GM20000 (cell line): ENCODE results near the gene TTF1.

ENCODE experiments used
- DNase-seq: peaks from one replicate; pipeline ENCODE4 v3.0.0; 2012; ENCODE audit warnings: low spot score
- CTCF ChIP-seq: IDR thresholded peaks from 2 replicates; pipeline ENCODE4 v1.5.1; 2012; ENCODE audit warnings: mild to moderate bottlenecking, control low read depth; ENCODE audit errors: extremely low read depth, missing control alignments

TTF1 gene

GRCh38 chr9:132366481-132366880 lies 40.2 kb downstream of the TTF1 start:
- DNase-seq, result no peak
- no peak for TF ChIP-seq CTCF

GRCh38 chr9:132365986-132366385 lies 40.7 kb downstream of the TTF1 start:
- TF ChIP-seq CTCF, result no peak
- no peak for DNase-seq

DNA sequence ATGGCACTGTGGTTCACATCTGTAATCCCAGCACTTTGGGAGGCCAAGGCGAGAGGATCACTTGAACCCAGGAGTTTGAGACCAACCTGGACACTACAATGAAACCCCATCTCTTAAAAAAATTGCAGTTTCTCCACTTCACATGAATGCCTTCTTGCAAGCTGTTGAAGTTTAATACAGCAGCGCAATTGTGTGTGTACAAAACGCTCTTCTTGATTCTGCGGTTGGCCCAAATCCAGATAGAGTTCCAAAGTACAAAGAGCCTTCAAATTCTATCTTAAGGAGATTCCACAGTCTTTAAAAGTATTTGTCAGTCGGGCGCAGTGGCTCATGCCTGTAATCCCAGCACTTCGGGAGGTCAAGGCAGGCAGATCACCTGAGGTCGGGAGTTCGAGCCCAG lies 42.6 kb downstream of the TTF1 start:
- TF ChIP-seq CTCF, result no peak
- DNase-seq, result no peak

DNA sequence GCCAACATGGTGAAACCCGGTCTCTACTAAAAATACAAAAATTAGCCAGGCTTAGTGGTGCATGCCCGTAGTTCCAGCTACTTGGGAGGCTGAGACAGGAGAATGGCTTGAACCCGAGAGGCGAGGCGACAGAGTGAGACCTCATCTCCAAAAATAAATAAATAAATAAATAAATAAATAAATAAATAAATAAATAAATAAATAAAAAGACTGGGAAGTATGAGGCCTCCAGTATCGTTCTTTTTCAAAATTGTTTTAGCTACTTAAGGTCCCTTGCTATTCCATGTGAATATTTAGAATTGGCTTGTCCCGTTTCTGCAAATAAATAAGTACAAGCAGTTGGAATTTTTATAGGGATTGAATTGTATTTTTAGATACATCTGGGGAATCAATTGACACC lies 48.9 kb downstream of the TTF1 start:
- no peak for TF ChIP-seq CTCF
- no peak for DNase-seq

DNA sequence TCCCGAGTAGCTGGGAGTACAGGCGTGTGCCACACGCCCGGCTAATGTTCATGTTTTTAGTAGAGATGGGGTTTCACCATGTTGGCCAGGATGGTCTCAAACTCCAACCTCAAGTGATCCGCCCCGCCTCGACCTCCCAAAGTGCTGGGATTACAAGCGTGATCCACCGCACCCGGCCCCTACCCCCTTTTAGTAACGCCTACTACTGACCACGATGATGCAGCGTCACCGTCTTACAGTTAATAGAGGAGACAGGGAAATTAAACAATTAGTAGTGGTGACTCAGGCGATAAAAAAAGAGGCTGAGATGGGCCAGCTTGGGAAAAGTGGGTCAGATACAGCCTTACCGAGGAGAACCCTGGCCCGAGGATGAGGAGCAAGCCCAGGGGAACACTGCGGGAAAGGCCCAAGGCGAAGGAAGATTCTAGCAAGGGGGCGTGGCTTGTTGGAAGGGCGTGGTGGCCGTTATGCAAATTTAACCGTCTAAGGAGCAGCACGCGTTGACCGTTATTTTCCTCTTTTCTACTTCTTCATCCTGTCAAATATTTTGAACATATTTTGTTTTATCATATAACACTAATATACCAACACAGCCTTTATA lies 50.2 kb downstream of the TTF1 start:
- TF ChIP-seq CTCF, result no peak
- DNase-seq, result no peak

- DNase-seq, result peak; percentile 99
- no peak for TF ChIP-seq CTCF
These were observed 51.8 kb downstream of the TTF1 start, which contains the start of gene SETX for GRCh38 chr9:132354637-132355355. SETX (minus strand) TSS chr9:132354986; CDS start chr9:132349428, 5,558 bp downstream.

DNA sequence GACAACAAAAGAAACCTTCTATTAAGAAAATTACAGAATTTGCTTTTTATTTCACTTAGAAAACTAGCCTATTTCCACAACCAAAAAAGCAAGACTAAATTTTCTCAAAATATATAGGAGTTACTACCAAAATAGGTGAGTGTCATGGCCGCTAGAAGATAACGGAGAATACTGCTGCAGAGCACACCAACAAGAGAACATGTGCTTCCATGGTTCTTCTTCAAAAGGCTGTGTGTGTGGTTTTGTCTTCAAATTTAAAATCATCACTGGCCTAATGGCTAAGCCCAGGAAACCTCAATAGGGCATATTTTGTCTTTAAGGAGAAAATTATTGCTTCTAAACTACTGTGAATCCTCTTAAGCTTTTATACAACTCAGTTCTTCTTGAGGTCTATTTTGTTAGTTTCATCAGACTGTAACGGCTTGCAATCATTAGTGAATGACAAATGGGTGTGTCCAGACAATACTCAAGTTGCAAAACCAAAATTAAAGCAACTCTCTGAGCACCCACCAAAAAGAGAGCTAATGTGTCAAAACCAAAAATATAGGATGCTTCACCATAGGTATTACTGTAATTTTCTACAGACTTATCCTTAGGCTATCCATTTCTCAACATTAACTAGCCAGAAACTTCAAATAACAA lies 55.1 kb downstream of the TTF1 start:
- TF ChIP-seq CTCF, result no peak
- no peak for DNase-seq
